HEK293T (cell line): ENCODE measurements around the gene NOL6.

Experiments used
- CTCF ChIA-PET: fragments of 350-600 bp; formaldehyde crosslinking; extraction: SDS; loops from one replicate; lab custom pipeline; 2021; ENCODE audit warnings: antibody characterized with exemption, inconsistent platforms; lab: Yijun Ruan, JAX
- POLR2A ChIA-PET: fragments of 350-600 bp; formaldehyde crosslinking; extraction: SDS; loops from one replicate; lab custom pipeline; 2020; ENCODE audit warnings: antibody characterized with exemption, inconsistent platforms; lab: Yijun Ruan, JAX
- DNase-seq: peaks from one replicate; pipeline ENCODE4 v3.0.0; 2012; ENCODE audit warnings: mixed read lengths; ENCODE audit errors: extremely low spot score
- ARNT ChIP-seq: fragments of 450-650 bp; IDR thresholded peaks from 2 replicates; pipeline ENCODE4 v1.6.1; 2017; ENCODE audit warnings: mild to moderate bottlenecking
- BHLHE40 ChIP-seq: fragments of 450-650 bp; IDR thresholded peaks from 2 replicates; pipeline ENCODE4 v1.6.1; 2016; ENCODE audit warnings: mild to moderate bottlenecking, moderate library complexity, borderline replicate concordance
- CTBP1 ChIP-seq: fragments of 450-650 bp; IDR thresholded peaks from 2 replicates; pipeline ENCODE4 v1.6.1; 2016; ENCODE audit warnings: borderline replicate concordance
- ELF4 ChIP-seq: fragments of 450-650 bp; IDR thresholded peaks from 2 replicates; pipeline ENCODE4 v1.6.1; 2017; ENCODE audit warnings: antibody characterized with exemption
- FOXA1 ChIP-seq: fragments of 450-650 bp; IDR thresholded peaks from 2 replicates; pipeline ENCODE4 v1.6.1; 2016; ENCODE audit warnings: mild to moderate bottlenecking
- FOXK2 ChIP-seq: fragments of 450-650 bp; IDR thresholded peaks from 2 replicates; pipeline ENCODE4 v1.6.1; 2016; ENCODE audit warnings: mild to moderate bottlenecking
- FOXM1 ChIP-seq: fragments of 450-650 bp; IDR thresholded peaks from 2 replicates; pipeline ENCODE4 v1.6.1; 2017; ENCODE audit warnings: mild to moderate bottlenecking, borderline replicate concordance
- HDGF ChIP-seq: fragments of 450-650 bp; IDR thresholded peaks from 2 replicates; pipeline ENCODE4 v1.6.1; 2017; ENCODE audit warnings: antibody characterized with exemption, borderline replicate concordance
- L3MBTL2 ChIP-seq: fragments of 450-650 bp; conservative IDR thresholded peaks from 2 replicates; pipeline ENCODE4 v1.6.1; 2016; ENCODE audit warnings: mild to moderate bottlenecking
- LEF1 ChIP-seq: fragments of 450-650 bp; IDR thresholded peaks from 2 replicates; pipeline ENCODE4 v1.6.1; 2017; ENCODE audit warnings: mild to moderate bottlenecking, borderline replicate concordance
- NFRKB ChIP-seq: fragments of 450-650 bp; IDR thresholded peaks from 2 replicates; pipeline ENCODE4 v1.6.1; 2016; ENCODE audit warnings: mild to moderate bottlenecking, moderate library complexity
- PKNOX1 ChIP-seq: fragments of 450-650 bp; IDR thresholded peaks from 2 replicates; pipeline ENCODE4 v1.6.1; 2016
- SP1 ChIP-seq: fragments of 450-650 bp; IDR thresholded peaks from 2 replicates; pipeline ENCODE4 v1.6.1; 2017
- SUZ12 ChIP-seq: fragments of 450-650 bp; IDR thresholded peaks from 2 replicates; pipeline ENCODE4 v1.6.1; 2016; ENCODE audit warnings: mild to moderate bottlenecking
- TARDBP ChIP-seq: fragments of 450-650 bp; IDR thresholded peaks from 2 replicates; pipeline ENCODE4 v1.6.1; 2016
- ZNF384 ChIP-seq: fragments of 450-650 bp; IDR thresholded peaks from 2 replicates; pipeline ENCODE4 v1.6.1; 2016

Gene NOL6

GRCh38 chr9:33464045-33464636 is 9.6 kb downstream of the NOL6 start:
- POLR2A ChIA-PET = interaction anchor here (2.6 kb wide), 1 partner anchor 10 kb away, joined by 9 read pairs; the partner anchor contains the start of gene NOL6
- CTCF ChIA-PET = no interaction called here
- DNase-seq = no peak
- TF ChIP-seq LEF1 = no peak
- TF ChIP-seq PKNOX1 = no peak
- no peak for TF ChIP-seq ELF4
- TF ChIP-seq FOXK2 = no peak
- TF ChIP-seq BHLHE40 = no peak
- TF ChIP-seq CTBP1 = no peak
- no peak for TF ChIP-seq ZNF384
- no peak for TF ChIP-seq FOXM1
- TF ChIP-seq TARDBP = no peak
- no peak for TF ChIP-seq SUZ12
- no peak for TF ChIP-seq NFRKB
- TF ChIP-seq L3MBTL2 = no peak
- no peak for TF ChIP-seq ARNT
- TF ChIP-seq SP1 = no peak
- no peak for TF ChIP-seq FOXA1
- no peak for TF ChIP-seq HDGF

GRCh38 chr9:33463151-33463550 is 10.6 kb downstream of the NOL6 start:
- no peak for DNase-seq
- ChIA-PET CTCF (interaction anchor here (1.3 to 1.5 kb wide), 2 partner anchors 10 to 60 kb away, joined by 4 to 7 read pairs; no protein-coding TSS in a partner anchor), POLR2A (interaction anchor here (2.6 kb wide), 1 partner anchor 11 kb away, joined by 9 read pairs; the partner anchor contains the start of gene NOL6)
- TF ChIP-seq ARNT (no peak), ELF4 (no peak), ZNF384 (no peak), SP1 (no peak), CTBP1 (no peak), SUZ12 (no peak), LEF1 (no peak), FOXK2 (no peak), BHLHE40 (no peak), FOXM1 (no peak), NFRKB (no peak), HDGF (no peak), FOXA1 (no peak), PKNOX1 (no peak)

GRCh38 chr9:33461492-33461891 is 12.2 kb downstream of the NOL6 start:
- POLR2A ChIA-PET = interaction anchor here (1.1 kb wide), 1 partner anchor 58 kb away, joined by 3 read pairs; no protein-coding TSS in a partner anchor
- no peak for TF ChIP-seq L3MBTL2
- TF ChIP-seq FOXK2 = no peak
- no peak for TF ChIP-seq ARNT
- TF ChIP-seq FOXA1 = no peak
- no peak for TF ChIP-seq PKNOX1
- no peak for TF ChIP-seq SP1
- no peak for TF ChIP-seq TARDBP
- TF ChIP-seq LEF1 = no peak
- TF ChIP-seq BHLHE40 = no peak
- no peak for TF ChIP-seq NFRKB
- TF ChIP-seq SUZ12 = no peak
- TF ChIP-seq HDGF = no peak
- no peak for TF ChIP-seq FOXM1
- TF ChIP-seq CTBP1 = no peak
- CTCF ChIA-PET = no interaction called here
- DNase-seq = no peak

- ChIA-PET CTCF (interaction anchor here (0.5 kb wide), 1 partner anchor 42 kb away, joined by 3 read pairs; no protein-coding TSS in a partner anchor), POLR2A (interaction anchor here (1.1 kb wide), 1 partner anchor 57 kb away, joined by 3 read pairs; no protein-coding TSS in a partner anchor)
- no peak for DNase-seq
- TF ChIP-seq BHLHE40 (no peak), ELF4 (no peak), TARDBP (no peak), ARNT (no peak), SP1 (no peak)
Measured at GRCh38 chr9:33460854-33461253, 12.9 kb downstream of the NOL6 start.

- POLR2A ChIA-PET = no interaction called here
- CTCF ChIA-PET = no interaction called here
- TF ChIP-seq FOXK2 = no peak
- TF ChIP-seq TARDBP = no peak
- TF ChIP-seq ELF4 = no peak
- TF ChIP-seq HDGF = no peak
- no peak for TF ChIP-seq SP1
- no peak for TF ChIP-seq FOXM1
- TF ChIP-seq BHLHE40 = no peak
- no peak for TF ChIP-seq LEF1
- TF ChIP-seq L3MBTL2 = no peak
- TF ChIP-seq PKNOX1 = no peak
- no peak for TF ChIP-seq ARNT
- no peak for TF ChIP-seq NFRKB
- TF ChIP-seq CTBP1 = no peak
- TF ChIP-seq FOXA1 = no peak
- no peak for TF ChIP-seq SUZ12
- no peak for TF ChIP-seq ZNF384
- DNase-seq = no peak
Measured at GRCh38 chr9:33459115-33459514, 14.6 kb downstream of the NOL6 start.
